Ishikawa (cell line): ENCODE results near the gene CGB7.
"Not testable (repeated sequence)": the region's sequence is repeated elsewhere in the genome, so short reads cannot be mapped to it uniquely, and the experiment has no call there.

Experiments used
- CEBPB ChIP-seq: IDR thresholded peaks from 2 replicates; pipeline ENCODE4 v1.6.1; 2012
- CREB1 ChIP-seq: IDR thresholded peaks from 2 replicates; pipeline ENCODE4 v1.6.1; 2012; ENCODE audit warnings: low read depth
- EGR1 ChIP-seq: IDR thresholded peaks from 2 replicates; pipeline ENCODE4 v1.6.1; 2012
- EP300 ChIP-seq: IDR thresholded peaks from 2 replicates; pipeline ENCODE4 v1.6.1; 2012; ENCODE audit warnings: borderline replicate concordance
- FOXM1 ChIP-seq: IDR thresholded peaks from 2 replicates; pipeline ENCODE4 v1.6.1; 2012; ENCODE audit warnings: low read depth, borderline replicate concordance
- NFIC ChIP-seq: IDR thresholded peaks from 2 replicates; pipeline ENCODE4 v1.6.1; 2012
- RAD21 ChIP-seq: IDR thresholded peaks from 2 replicates; pipeline ENCODE4 v1.6.1; 2012; ENCODE audit warnings: low read depth
- TAF1 ChIP-seq: IDR thresholded peaks from 2 replicates; pipeline ENCODE4 v1.6.1; 2012; ENCODE audit warnings: low read depth, mild to moderate bottlenecking
- TCF12 ChIP-seq: IDR thresholded peaks from 2 replicates; pipeline ENCODE4 v1.6.1; 2012; ENCODE audit warnings: low read depth
- TEAD4 ChIP-seq: IDR thresholded peaks from 2 replicates; pipeline ENCODE4 v1.6.1; 2012
- YY1 ChIP-seq: IDR thresholded peaks from 2 replicates; pipeline ENCODE4 v1.6.1; 2012; ENCODE audit warnings: low read depth
- ZBTB7A ChIP-seq: IDR thresholded peaks from 2 replicates; pipeline ENCODE4 v1.6.1; 2012; ENCODE audit warnings: low read depth
- TF ChIP-seq, protein P1 (sequence below): IDR thresholded peaks from 2 replicates; pipeline ENCODE4 v1.6.1; 2012; ENCODE audit warnings: low read depth, mild to moderate bottlenecking
- TF ChIP-seq, protein P2 (sequence below): IDR thresholded peaks from 2 replicates; pipeline ENCODE4 v1.6.1; 2012
- TF ChIP-seq, protein P3 (sequence below): IDR thresholded peaks from 2 replicates; pipeline ENCODE4 v1.6.1; 2012

CGB7 gene

DNA sequence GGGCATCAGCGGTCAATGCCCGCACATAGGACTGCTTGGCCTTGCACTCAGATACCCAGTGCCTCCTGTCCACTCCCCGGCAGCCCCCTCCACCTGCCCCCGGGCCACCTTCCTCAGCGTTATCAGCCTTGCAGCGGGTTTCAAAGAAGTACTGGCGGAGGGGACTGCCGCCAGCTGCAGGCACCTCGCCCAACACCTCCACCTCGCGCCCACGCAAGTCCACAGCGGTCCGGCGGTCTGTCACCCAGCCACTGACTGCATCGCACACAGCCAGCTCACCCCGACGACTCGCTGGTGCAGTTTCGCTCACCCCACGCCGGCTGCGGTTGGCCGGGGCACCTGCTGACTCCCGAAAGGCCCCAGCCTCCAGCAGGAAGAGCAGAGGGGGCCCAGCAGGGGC is 3.9 kb upstream of the CGB7 start:
- TF ChIP-seq TCF12 (no peak), FOXM1 (no peak), NFIC (no peak), EGR1 (no peak), EP300 (no peak), CEBPB (no peak), TEAD4 (no peak), CREB1 (no peak), ZBTB7A (no peak), RAD21 (no peak), YY1 (no peak), TAF1 (no peak)
- TF ChIP-seq, protein P1, sequence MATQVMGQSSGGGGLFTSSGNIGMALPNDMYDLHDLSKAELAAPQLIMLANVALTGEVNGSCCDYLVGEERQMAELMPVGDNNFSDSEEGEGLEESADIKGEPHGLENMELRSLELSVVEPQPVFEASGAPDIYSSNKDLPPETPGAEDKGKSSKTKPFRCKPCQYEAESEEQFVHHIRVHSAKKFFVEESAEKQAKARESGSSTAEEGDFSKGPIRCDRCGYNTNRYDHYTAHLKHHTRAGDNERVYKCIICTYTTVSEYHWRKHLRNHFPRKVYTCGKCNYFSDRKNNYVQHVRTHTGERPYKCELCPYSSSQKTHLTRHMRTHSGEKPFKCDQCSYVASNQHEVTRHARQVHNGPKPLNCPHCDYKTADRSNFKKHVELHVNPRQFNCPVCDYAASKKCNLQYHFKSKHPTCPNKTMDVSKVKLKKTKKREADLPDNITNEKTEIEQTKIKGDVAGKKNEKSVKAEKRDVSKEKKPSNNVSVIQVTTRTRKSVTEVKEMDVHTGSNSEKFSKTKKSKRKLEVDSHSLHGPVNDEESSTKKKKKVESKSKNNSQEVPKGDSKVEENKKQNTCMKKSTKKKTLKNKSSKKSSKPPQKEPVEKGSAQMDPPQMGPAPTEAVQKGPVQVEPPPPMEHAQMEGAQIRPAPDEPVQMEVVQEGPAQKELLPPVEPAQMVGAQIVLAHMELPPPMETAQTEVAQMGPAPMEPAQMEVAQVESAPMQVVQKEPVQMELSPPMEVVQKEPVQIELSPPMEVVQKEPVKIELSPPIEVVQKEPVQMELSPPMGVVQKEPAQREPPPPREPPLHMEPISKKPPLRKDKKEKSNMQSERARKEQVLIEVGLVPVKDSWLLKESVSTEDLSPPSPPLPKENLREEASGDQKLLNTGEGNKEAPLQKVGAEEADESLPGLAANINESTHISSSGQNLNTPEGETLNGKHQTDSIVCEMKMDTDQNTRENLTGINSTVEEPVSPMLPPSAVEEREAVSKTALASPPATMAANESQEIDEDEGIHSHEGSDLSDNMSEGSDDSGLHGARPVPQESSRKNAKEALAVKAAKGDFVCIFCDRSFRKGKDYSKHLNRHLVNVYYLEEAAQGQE, result no peak
- TF ChIP-seq, protein P2, sequence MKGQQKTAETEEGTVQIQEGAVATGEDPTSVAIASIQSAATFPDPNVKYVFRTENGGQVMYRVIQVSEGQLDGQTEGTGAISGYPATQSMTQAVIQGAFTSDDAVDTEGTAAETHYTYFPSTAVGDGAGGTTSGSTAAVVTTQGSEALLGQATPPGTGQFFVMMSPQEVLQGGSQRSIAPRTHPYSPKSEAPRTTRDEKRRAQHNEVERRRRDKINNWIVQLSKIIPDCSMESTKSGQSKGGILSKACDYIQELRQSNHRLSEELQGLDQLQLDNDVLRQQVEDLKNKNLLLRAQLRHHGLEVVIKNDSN, result no peak
- TF ChIP-seq, protein P3, sequence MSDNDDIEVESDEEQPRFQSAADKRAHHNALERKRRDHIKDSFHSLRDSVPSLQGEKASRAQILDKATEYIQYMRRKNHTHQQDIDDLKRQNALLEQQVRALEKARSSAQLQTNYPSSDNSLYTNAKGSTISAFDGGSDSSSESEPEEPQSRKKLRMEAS, result no peak

DNA sequence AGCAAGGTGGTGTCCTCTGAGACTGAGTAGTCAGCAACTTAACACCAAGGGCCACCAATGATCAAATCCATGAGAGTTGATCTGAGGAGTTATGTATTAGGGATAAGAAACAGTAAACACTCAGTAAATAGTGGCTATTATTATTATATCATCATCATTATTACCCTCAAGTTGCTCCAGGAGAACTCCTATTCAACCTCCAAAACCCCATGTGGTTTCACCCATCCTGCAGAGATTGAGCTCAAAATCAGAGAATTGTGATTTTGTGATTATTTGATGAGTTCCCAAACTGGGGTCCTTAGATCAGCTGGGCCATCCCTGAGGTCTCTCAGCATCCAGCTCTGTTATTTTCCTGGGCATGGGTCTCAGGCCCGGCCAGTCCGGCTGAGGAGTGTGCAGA is 3.5 kb upstream of the CGB7 start:
- TF ChIP-seq FOXM1 (no peak), TEAD4 (no peak), CREB1 (no peak), YY1 (no peak), EGR1 (no peak), RAD21 (no peak), TAF1 (no peak)

DNA sequence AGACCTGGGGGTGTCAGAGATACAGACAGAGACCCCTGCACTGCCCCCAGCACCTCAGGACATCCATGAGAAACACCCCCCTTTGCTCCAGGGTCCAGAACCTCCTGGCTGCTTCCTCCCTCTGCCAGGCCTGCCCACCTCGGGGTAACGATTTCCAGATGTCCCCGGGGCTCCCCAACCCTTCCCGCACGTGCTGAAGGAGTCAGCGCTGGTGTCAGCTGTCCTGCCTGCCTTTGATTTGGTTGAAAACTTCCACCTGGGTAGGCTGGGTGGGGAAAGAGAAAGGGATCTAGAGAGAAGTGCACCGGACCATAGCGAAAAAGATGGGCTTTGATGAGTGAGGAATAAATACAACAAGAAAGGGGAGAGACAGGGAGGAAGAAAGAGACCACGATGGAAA is 1.5 kb upstream of the CGB7 start:
- TF ChIP-seq, protein P1, result no peak
- TF ChIP-seq EP300, result no peak
- TF ChIP-seq ZBTB7A, result no peak
- no peak for TF ChIP-seq TAF1
- no peak for TF ChIP-seq NFIC

DNA sequence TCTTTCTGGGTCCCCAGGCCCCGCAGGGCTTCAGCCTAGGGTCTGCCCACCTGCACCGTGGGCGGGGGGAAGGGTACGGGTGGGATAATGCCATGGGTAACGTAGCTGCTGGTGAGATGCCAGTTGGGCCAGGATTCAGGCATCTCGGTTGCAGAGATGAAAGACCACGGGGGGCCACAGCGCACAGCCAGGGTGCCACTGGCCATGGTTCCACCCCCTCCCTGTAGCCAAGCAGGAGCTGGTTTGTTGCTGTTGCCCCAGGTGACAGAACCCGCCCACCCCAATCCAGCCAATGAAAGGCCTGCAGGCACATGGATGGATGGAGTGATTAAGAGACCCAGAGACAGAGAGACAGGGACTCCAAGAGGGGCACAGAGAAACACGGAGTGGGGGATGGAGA is 1.0 kb upstream of the CGB7 start:
- TF ChIP-seq NFIC (no peak), TEAD4 (no peak), FOXM1 (no peak), CREB1 (no peak), ZBTB7A (no peak)
- TF ChIP-seq, protein P3, result no peak

DNA sequence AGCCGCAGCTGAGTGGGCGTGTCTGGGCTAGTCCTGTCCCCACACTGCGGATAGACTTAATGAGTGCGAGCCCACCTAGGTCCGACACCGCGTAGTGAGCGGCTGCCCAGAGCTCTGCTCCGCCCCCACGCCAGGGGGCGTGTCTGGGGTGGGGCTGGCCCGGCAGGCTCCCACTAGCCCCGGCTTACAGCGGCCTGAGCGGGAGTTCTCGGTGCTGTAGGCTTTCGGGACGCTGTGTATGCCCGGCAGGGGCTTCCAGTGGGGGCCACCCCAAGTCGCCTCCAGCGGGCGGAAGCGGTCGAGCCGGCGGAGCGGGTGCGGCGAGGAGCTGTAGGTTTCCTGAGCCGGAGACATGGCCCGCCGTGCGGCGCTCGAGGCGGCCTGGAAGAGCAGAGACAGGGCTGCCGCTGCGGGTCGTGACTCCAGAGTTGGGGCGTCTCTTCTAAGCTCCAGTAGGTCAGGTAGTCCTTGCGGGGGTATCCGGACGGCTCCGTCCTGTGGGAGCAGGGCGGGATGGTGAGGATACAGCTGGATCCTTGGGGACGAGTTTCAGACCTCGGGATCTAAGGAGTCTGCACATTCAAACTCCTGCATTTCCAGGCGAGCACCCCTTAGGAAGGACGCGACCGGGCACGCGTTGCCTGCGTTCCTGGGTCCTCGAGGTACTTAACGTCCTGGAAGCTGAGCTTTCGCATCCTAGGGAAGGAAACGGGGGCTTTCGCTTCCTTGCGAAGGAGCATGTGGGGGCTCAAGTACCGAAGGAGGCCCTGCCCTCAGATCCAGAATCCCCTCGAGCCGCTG is 1.2 kb downstream of the CGB7 start:
- no peak for TF ChIP-seq YY1
- peak; percentile 59 for TF ChIP-seq EGR1
- no peak for TF ChIP-seq RAD21

DNA sequence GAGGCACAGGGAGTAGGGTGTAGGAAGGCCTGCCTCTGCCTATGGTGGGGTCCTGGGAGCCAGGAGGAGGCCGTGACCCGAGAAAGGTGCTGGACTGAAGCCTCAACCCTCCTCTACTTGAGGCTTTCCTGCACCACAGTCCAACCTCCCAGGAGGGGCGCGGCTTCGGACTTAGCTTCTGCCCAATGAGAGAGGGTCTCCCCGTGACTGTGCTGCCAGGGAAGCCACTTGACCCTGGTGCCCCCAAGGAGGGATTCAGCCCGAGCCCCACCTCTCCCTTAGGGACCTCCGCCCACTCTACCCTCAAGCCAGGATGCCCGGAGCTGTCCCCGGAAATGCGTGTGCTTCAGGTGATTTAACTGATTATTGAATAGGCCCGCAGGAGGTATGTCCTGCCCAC is 8.5 kb downstream of the CGB7 start, which contains the start of gene CGB8:
Gene CGB8, minus strand, starts transcription at position 101 of the 400 bp plus-strand sequence. CDS start 372 bp downstream, outside the sequence.
- TF ChIP-seq, protein P2, result not testable (repeated sequence)
- TF ChIP-seq, protein P1, result not testable (repeated sequence)
- not testable (repeated sequence) for TF ChIP-seq EGR1
